ENCODE results near the gene PIK3R4. TPM values are rescaled to one million over a fixed set of nuclear protein-coding genes. Genes with fewer than 3 reads are reported as not detected.

PIK3R4 gene
- total RNA-seq, 1 donor from 2014 or later = 34.9 TPM

GRCh38 chr3:130644628-130645253 lies 101.9 kb downstream of the PIK3R4 start:
- intact Hi-C loops (cut with micrococcal nuclease) = no loop called here
- DNase-seq (ENCODE audit: low spot score) = no peak
- no peaks in the 10 kb centered on the region for H3K9me3 Mint-ChIP-seq
- H3K27ac Mint-ChIP-seq = no peak overlapping the region
- no peaks in the 10 kb centered on the region for H3K4me1 Mint-ChIP-seq (ENCODE audit: low read depth)
- H3K4me3 Mint-ChIP-seq (ENCODE audit: low read depth) = no peak overlapping the region
- H3K27me3 Mint-ChIP-seq (ENCODE audit: low read depth) = peaks cover 10% of the 10 kb centered on the region
- no peaks in the 10 kb centered on the region for H3K36me3 Mint-ChIP-seq (ENCODE audit: low read depth)

DNA sequence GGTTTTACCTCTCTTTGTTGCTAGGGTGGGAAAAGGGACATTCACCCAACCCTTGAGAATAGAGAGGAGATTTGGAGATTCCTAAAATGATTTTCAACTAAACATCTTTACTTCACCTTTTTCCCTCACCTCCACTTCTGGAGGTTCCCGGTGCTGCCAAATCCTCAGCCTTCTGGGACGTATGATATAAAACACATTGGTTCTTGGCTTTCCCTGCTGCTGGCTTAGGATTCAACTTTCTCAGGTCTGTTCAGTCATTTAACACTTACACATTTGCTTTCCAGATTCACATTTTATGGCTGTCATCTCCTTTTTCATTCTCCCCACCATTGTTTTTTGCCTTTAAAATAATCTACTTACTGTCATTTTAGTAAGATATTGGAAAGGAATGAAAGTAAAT lies 106.6 kb downstream of the PIK3R4 start:
- Mint-ChIP-seq H3K4me1 (ENCODE audit: low read depth) (no peaks in the 10 kb centered on the region), H3K9me3 (no peaks in the 10 kb centered on the region), H3K4me3 (ENCODE audit: low read depth) (no peak overlapping the region), H3K27ac (no peak overlapping the region), H3K27me3 (ENCODE audit: low read depth) (peaks cover 15% of the 10 kb centered on the region), H3K36me3 (ENCODE audit: low read depth) (no peaks in the 10 kb centered on the region)
- intact Hi-C loops (cut with micrococcal nuclease) = no loop called here
- no peak for DNase-seq (ENCODE audit: low spot score)

GRCh38 chr3:130636480-130637234 lies 110.0 kb downstream of the PIK3R4 start:
- H3K9me3 Mint-ChIP-seq = no peaks in the 10 kb centered on the region
- H3K4me1 Mint-ChIP-seq (ENCODE audit: low read depth) = no peaks in the 10 kb centered on the region
- intact Hi-C loops (cut with micrococcal nuclease) = no loop called here
- no peak for DNase-seq (ENCODE audit: low spot score)
- no peaks in the 10 kb centered on the region for H3K36me3 Mint-ChIP-seq (ENCODE audit: low read depth)
- H3K27ac Mint-ChIP-seq = no peak overlapping the region
- H3K4me3 Mint-ChIP-seq (ENCODE audit: low read depth) = no peak overlapping the region
- H3K27me3 Mint-ChIP-seq (ENCODE audit: low read depth) = peaks cover 6% of the 10 kb centered on the region

DNA sequence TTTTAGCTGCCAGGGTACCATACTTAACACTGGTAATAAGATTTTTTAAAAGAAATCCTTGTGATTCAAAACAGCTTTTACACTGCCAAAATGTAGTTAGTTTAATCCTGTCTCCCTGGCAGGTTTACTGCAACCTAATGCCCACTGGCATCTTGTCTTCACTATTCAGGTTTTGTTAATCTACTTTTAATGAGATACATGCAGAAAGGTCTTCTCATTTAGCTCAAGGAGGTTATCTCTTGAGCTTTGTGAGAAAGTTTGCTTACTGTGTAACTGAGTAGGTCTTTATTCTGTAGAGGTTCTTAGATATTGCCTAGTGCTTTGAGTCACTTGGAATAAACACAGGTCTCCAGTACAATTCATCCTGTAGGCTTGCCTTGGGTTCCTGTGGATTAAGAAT lies 110.7 kb downstream of the PIK3R4 start:
- DNase-seq (ENCODE audit: low spot score) = no peak
- Mint-ChIP-seq H3K36me3 (ENCODE audit: low read depth) (no peaks in the 10 kb centered on the region), H3K27me3 (ENCODE audit: low read depth) (peaks cover 5% of the 10 kb centered on the region), H3K27ac (no peak overlapping the region), H3K4me1 (ENCODE audit: low read depth) (no peaks in the 10 kb centered on the region), H3K9me3 (no peaks in the 10 kb centered on the region), H3K4me3 (ENCODE audit: low read depth) (no peak overlapping the region)
- intact Hi-C loops (cut with micrococcal nuclease) = no loop called here

DNA sequence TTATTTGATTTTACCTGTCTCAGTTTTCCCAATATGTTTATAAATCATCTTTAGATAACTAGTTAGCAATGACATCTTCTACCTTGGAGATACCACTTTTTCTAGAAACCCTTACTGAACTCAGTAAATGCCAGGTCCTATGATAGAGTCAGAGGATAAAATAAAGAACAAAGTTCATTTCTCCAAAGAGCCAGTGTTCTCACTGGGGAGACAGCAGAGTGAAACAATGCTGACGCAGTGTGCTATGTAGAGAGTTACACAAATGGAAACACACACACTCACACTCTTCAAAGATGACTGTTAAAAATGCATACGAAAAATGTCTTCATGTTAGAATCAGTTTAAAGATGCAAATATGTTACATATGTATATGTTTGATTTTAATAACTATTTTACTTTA lies 111.3 kb downstream of the PIK3R4 start:
- H3K27me3 Mint-ChIP-seq (ENCODE audit: low read depth) = peaks cover 5% of the 10 kb centered on the region
- no peaks in the 10 kb centered on the region for H3K4me1 Mint-ChIP-seq (ENCODE audit: low read depth)
- intact Hi-C loops (cut with micrococcal nuclease) = no loop called here
- no peaks in the 10 kb centered on the region for H3K9me3 Mint-ChIP-seq
- no peak overlapping the region for H3K27ac Mint-ChIP-seq
- no peak overlapping the region for H3K4me3 Mint-ChIP-seq (ENCODE audit: low read depth)
- H3K36me3 Mint-ChIP-seq (ENCODE audit: low read depth) = no peaks in the 10 kb centered on the region
- DNase-seq (ENCODE audit: low spot score) = no peak

Other genes with a start within 250 kb of the PIK3R4 start
- not detected in 2 replicates for gene COL6A6, start 229.7 kb downstream of the PIK3R4 start, total RNA-seq
- 59.4 and 63.7 TPM in 2 replicates for gene ATP2C1, start 147.3 kb upstream of the PIK3R4 start, total RNA-seq

Data from activated T-helper 2 cell treated with anti-CD3 and anti-CD28 coated beads, Interferon-gamma antibody, Interleukin-2, Interleukin-4, amounts not matched to agents 10 μg/mL and 5 μg/mL and 100 μg/mL, durations not matched to agents 14 hours and 24 hours and 36 hours (primary cell).